Stimulated activated CD8-positive, alpha-beta memory T cell treated with anti-CD3 and anti-CD28 coated beads, Interleukin-2, amount 100 ng/mL, for 1 hour (primary cell): ENCODE results near the gene DPEP2NB.
"Not testable (repeated sequence)": the region's sequence is repeated elsewhere in the genome, so short reads cannot be mapped to it uniquely, and the experiment has no call there.

Experiments used
- DNase-seq, 2 donors: peaks; one replicate each; pipeline ENCODE4 v3.0.0-alpha.2; 2020; ENCODE audit warnings: low read depth in 2 of 2

The DPEP2NB gene, protein sequence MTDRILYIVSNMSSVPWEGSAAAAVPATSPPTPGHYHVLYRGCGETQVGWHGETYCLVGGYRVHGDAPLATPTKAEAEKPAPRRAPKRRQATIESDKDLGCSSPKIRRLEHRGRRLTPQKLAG

DNA sequence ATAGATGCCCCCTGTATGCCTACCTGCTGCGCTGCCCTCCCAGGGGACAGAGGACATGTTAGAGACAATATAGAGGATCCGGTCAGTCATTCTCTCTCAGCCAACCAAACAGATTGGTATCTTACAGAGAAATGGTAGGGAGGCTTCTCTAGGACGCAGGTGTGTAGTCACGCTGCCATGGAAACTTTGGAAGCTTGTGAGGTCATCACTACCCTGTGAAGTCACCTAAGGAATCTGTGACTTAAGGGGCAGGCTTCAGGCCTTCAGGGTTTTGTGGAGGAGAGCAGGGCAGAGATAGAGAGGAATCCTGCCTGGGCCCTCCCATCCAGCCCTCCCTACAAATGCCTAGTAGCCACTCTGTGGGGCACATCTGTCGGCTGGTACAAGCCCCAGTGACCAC, at the start of gene DPEP2NB:
DPEP2NB (minus strand) TSS at position 231 of the 400 bp plus-strand sequence; CDS start at position 90, 141 bp downstream.
- no peak for DNase-seq

DNA sequence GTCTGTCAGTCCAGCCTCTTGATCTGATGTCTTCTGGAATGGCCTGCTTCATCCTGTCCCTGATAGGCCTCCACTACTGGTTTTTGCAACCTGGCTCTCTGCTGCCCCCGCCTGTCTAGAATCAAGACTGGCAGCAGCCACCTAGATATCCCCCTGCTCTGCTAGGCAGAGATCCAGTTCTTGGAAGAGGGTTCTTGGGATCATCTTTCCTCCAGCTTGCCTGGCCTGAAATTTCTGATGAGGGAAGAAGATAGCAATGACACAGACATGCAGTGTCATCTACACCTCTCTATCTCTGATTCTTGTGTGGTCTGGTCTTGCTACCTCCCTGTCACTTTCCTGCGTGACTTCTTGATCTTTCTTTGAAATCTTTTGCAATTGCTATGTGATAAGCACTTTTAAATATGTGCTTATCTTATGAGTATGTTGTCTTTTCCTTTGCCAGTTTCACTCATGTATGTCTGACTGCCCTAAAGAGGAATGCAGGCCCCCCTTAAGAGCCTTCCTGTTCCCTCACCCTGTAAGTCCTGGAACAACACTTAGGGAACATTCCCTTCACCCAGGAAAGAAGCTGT, 49.2 kb upstream of the DPEP2NB start:
- DNase-seq = peak; percentile 44 to 53

DNA sequence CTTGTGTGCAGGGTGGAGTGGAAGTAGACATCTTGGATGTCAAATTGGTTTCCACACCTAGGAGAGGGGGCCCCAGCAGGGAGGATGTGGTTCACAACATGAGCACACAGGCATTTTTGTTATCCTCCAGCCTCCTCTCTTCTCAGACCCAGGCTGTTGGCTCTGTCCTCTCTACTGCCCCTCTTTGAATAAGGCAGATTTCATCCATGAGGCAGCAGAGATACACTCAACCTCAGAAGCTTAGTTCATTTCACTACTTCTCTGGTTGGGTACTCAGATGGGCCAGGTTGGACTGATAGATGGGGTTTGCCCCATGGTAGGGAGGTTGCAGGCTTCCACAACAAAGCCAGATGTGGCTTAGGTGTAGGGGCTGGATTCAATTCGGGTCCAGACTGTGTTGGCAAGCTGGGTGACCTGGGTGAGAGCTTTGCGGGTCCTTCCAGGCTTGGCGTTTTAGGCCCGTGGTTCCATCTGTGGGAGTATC, 47.2 kb upstream of the DPEP2NB start:
- no peak for DNase-seq

DNA sequence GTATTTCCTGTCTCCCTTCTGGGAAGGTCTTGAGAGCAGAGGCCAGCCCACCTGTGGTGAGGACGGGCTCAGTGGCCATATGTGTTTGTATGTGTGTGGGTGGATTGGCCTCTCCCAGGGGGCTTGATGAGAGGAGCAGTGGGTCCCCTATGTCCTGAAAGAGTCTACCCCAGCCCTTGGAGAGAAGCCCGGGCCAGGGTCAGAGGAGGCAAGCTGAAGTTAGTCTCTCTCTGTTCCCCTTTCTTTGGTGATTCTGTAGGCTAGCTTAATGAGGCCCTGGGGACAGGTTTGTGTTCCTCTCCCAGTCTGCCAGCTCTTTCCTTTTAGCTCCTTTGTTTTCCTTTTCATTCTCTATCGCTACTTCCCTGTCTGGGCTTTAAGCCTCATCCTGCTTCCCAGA, 45.7 kb upstream of the DPEP2NB start:
- no peak for DNase-seq

DNA sequence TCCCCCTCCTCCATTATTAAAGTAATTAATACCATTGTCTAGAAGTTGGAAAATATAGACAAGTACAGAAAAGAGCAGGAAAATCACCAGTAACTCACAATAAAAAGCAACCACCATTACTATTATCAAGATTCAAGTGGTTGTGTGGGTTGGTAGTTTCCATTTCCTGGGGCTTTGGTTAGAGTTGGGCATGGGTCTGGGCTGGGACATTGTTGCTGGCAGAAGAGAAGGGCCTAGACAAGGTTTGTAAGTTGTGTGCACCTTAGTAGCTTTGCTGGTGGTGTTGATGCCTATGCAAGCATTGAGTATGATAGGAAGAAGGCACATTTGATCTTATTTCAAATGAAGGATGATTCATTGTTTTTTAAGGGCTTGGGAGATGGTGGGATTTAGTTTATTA, 44.1 kb upstream of the DPEP2NB start:
- no peak for DNase-seq

DNA sequence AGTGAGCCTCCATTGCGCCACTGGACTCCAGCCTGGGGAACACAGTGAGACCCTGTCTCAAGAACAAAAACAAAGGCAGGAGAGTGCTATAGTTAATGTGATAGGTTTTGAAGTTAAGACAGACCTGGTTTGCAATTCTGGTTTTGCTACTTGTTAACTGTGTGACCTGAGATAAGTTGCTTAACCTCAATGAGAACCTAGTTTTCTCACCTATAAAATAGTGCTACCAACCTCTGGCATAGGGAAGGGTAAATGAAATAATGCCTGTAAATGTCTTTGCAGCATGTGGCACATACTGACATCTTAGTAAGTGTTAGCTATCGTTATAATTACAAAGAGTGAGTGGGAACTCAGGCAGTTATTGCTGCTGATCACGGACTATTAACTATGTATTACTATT, 39.7 kb upstream of the DPEP2NB start:
- DNase-seq = no peak

DNA sequence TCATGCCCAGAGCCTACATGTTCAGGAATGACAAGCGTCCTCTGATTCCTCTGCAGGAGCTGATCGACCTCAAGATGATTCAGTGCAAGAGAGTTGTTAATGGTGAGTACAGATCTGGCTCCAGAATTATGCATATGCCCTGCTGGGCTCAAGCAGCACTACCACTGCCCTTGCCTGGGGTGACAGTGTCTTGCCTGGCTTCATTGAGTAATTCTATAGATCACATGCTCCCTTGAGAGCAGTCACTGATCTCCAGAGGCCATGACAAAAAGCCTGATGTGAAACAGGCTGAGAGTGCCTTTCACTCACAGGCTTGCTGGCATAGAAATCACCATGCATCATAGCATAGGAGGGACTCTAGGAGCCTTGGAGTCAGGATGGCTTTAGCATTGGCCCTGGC, 33.7 kb upstream of the DPEP2NB start:
- no peak for DNase-seq

DNA sequence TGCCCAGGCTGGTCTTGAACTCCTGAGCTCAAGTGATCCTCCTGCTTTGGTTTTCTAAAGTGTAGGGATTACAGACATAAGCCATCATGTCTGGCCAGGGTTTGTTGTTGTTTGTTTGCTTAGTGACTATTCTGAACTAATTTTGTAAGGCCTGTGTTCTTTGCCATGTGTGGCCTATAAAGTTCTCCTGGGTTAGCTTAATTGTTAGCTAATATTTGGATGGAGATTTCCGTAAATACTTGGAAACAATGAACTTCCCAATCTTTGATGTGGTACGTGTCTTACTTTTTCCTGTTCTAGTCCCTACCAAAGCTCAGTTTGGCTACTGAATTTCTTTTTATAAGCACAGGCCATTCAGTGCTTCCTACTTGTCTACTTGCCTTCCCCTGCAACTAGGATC, 32.3 kb upstream of the DPEP2NB start:
- no peak for DNase-seq

DNA sequence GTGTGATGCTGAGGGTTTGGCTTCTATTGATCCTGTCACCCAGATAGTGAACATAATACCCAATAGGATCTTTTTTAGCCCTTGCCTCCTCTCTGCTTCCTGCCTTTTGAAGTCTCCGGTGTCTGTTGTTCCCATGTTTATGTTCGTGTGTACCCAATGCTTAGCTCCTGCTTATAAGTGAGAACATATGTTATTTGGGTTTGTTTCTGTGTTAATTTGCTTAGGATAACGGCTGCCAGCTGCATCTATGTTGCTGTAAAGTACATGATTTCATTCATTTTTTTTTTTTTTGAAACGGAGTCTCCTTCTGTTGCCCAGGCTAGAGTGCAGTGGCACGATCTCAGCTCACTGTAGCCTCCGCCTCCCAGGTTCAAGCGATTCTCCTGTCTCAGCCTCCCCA, 30.4 kb upstream of the DPEP2NB start:
- DNase-seq = no peak

DNA sequence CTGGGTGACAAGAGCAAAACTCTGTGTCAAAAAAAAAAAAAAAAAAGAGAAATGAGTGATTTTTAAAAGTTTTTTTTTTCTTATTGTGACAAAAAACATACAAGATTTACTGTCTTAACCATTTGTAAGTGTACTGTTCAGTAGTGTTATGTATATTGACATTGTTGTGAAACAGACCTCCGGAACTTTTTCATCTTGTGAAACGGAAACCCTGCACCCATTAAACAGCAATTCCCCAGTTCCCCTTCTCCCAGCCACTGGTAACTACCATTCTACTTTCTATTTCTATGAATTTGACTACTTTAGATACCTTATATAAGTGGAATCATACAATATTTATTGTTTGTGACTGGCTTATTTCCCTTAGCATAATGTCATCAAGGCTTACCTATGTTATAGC, 26.1 kb upstream of the DPEP2NB start:
- no peak for DNase-seq

DNA sequence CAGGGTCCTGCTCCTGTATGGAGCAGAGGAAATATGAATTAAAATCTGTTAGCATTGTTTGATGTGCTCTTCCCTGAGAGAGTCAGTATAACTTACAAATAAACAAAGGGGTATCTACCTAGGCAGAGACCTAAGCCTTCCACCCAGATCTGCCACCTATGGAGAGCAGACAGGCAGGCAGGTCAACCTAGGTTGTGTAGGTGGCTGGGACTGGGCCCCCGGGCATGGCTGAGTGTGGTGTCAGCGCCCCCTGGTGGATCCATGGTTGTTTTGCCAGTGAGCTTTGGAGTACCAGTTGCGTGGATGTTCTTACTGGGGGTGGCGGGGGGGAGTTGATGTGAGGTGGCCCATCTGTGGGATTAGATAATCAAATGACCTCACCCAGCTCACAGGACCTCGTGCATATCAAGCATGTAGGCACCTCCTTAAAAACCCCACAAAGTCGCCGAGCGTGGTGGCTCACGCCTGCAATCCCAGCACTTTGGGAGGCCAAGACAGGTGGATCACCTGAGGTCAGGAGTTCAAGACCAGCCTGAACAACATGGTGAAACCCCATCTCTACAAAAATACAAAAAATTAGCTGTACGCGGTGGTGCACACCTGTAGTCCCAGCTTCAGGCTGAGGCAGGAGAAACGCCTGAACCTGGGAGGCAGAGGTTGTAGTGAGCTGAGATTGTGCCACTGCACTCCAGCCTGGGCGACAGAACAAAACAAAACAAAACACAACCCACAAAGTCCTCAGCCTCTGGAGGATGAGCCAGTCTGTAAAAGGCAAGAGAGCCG, 25.0 kb upstream of the DPEP2NB start:
- DNase-seq = peak; percentile 83 to 84

DNA sequence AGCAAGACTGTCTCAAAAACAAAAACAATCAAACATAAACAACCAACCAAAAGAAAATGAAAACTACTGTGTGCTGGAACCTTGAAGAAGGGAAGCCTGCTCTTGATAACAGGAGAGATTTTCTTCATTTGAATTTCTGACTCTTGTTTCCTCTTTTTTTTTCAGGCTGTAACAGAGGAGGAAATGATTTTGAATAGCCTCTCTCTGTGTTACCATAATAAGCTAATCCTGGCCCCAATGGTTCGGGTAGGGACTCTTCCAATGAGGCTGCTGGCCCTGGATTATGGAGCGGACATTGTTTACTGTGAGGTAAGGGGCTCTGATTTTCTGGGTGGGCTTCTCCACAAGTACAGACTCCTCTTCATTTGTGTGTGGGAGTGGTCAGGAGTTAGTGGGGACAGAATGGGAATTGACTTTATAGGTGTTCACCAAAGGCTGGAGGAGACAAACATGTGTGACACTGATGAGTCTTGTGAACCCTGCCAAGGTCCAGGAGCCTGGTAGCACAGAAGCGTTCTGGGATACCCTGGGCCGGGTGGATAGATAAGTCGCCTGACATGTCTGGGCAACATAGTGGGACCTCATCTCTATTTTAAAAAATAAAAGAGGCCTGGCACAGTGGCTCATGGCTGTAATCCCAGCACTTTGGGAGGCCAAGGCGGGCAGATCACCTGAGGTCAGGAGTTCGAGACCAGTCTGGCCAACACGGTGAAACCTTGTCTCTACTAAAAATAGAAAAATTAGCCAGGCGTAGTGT, 22.3 kb upstream of the DPEP2NB start:
- no peak for DNase-seq

DNA sequence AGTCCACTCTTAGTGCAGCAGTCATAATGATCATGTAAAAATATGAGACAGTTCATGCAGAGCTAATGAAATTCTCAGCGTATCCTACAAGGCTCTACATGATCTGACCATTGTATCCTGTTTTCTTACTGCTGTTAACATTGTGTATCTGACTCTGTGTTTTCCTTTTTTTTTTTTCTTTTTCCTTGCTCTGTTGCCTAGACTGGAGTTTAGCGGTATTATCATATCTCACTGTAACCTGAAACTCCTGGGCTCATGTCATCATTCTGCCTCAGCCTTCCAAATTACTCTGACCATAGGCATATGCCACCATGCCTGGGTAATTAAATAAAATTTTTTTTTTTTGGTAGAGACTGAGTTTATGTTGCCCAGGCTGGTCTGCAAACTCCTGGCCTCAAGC, 19.5 kb upstream of the DPEP2NB start:
- DNase-seq = no peak

DNA sequence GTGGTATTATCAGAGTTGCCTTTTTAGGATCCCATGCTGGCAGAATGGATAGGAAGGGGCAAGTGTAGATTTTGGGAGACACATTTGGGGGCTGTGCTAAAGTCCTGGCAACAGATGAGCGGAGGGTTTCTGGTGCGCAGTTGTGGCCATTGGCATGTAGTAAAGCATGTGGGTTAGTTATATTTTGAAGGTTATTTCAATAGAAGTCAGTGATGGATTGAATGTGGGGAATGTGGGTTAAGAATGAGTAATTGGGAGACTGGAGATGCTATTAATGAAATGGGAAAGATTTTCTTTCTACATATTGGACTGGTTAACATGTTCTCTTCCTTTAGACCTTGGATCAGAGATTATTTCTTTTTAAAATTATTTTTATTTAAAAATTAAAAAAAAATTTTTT, 17.4 kb upstream of the DPEP2NB start:
- no peak for DNase-seq

DNA sequence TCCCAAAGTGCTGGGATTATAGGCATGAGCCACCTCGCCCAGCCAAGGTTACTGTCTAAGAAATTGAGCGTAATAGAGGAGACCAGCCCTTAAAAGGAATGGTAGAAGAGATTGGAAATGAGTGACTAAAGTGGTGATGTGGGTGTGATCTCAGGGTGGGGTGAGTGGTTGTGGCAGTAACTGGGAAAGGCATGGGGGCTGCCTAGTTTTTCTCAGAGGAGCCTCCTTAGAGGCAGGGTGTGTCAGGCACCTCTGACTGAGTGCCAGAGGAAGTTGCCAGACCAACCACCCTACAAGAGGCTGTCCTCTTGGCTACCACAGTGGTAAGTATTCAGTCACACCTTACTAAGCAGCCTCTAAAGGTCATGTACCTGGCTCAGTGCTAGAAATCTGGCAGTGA, 16.2 kb upstream of the DPEP2NB start:
- no peak for DNase-seq

DNA sequence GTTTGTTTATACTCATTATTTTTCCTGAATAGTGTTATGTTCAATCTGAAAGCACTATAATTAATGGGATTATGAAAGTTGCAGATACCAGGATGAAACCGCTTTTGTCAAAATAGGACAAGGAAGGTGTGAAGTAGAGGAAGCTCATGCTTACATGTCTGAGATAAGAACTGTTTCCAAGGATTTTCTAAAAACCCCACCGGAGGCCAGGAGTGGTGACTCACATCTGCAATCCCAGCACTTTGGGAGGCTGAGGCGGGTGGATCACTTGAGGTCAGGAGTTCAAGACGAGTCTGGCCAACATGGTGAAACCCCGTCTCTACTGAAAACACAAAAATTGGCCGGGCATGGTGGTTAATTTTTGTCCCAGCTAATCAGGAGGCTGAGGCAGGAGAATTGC, 14.4 kb upstream of the DPEP2NB start:
- DNase-seq = not testable (repeated sequence)

DNA sequence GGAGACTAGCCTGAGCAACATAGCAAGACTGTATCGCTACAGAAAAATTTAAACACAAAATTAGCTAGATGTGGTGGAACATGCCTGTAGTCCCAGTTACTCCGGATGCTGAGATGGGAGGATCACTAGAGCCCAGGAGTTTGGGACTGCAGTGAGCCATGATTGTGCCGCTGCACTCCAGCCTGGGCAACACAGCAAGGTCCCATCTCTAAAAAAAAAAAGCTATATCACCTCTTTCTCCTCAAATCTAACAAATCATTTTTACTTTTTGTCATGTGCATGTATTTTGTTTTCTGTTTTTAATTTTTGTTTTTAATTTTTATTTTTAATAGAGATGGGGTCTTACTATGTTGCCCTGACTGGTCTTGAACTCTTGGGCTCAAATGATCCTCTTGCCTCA, 13.3 kb upstream of the DPEP2NB start:
- no peak for DNase-seq

DNA sequence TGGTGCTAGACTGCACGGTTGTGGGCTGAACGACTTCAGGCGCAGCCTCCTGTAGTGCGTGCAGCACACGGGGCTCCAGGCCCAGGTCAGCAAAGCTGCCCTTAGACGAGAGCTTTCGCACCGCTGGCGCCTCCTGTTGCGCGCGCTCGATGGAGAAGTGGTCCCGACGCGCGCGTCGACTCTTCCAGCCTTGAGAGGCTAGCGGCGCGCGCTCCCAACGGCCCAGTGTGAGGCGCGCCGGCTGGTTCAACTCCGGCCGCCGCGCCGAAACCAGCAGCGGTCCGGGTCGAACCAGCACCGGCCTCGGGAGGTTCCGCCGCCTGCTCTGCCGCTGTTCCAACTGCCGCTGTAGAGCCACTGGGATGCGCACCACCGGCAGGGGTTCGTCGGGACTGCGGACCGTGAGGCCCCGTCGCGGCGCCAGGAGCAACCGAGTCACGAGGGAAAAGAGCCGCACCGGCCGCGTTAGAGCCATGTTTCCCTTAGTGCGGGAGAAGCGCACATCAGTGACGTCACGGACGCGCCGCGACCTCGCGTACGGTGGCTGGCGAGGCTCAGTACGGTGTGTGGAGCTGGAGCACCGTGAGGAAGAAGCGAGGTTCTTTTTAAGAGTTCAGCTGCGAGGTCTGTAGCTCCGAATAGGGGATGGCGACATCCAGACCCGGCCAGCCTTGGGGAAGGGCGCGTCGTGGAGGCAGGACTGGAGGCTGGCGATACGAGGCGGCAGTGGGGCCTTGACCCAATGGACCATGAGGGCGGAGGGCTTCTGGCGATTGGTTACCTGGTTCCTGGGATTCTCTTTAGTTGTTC, 7.2 kb upstream of the DPEP2NB start, which contains the start of the genes DDX28 and DUS2:
DDX28 (minus strand) TSS at position 505 of the 810 bp plus-strand sequence; CDS start at position 475, 30 bp downstream.
DUS2 (plus strand) TSS at position 557 of the 810 bp plus-strand sequence. CDS start 14,740 bp downstream, outside the sequence.
- peak; percentile 88 to 95 for DNase-seq

DNA sequence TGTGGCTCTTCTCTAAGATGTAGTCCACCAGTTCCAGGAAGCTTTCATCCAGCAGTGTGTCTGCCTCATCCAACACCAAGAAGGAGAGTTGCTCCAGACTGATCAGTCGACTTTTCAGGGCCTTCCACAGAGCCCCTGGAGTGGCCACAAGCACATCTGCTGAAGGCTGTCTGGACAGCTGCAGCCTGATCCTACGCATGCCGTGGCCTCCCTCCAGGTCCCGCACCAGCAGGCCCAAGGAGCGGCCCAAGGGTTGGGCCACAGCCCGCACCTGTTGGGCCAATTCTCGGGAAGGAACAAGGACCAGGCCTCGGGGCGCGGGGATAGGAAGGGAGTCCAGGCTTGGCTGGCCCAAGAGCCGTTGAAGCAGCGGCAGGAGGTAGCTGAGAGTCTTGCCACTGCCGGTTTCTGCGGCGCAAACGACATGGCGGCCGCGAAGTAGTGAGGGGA, 6.6 kb upstream of the DPEP2NB start:
- DNase-seq = no peak

DNA sequence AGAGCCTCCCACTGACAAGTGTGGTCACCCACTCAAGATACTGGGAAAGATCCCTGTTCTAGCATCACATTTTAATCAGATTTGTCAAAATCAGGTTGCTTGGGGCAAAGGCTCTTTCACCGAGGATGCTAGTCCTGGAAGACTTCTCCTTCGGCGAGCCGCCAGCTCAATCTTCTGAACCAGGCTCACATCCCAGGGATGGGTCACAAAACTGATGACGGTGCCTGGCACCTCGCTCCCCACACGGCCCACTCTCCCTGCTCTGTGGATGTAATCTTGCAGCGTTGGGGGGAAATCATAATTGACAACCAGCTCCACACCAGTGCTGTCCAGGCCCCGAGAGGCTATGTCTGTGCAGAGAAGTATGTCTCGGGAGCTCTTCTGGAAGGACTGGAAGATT, 5.8 kb upstream of the DPEP2NB start:
- no peak for DNase-seq

DNA sequence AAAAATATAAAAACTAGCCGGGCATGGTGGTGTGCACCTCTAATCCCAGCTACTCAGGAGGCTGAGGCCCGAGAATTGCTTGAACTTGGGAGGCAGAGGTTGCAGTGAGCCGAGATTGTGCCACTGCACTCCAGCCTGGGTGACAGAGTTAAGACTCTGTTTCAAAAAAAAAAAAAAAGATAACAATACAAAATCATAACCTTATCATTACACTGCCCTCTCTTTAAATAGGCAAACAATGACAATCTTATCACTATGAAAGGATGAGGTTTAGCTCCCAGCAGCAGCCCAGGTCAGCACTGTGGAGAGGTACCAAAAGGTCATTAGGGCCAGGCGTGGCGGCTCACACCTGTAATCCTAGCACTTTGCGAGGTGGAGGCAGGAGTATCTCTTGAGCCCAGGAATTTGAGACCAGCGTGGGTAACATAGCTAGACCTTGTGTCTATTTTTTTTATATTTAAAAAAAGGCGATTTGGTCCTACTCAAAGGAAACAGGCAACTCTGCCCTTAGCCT, 3.5 kb upstream of the DPEP2NB start:
- no peak for DNase-seq
